ENCODE results near the gene TPRN. TPM values are rescaled to one million over a fixed set of nuclear protein-coding genes. Genes with fewer than 3 reads are reported as not detected.

The TPRN gene
- total RNA-seq, 1 experiment from 2014 or later: 43.1 TPM

DNA sequence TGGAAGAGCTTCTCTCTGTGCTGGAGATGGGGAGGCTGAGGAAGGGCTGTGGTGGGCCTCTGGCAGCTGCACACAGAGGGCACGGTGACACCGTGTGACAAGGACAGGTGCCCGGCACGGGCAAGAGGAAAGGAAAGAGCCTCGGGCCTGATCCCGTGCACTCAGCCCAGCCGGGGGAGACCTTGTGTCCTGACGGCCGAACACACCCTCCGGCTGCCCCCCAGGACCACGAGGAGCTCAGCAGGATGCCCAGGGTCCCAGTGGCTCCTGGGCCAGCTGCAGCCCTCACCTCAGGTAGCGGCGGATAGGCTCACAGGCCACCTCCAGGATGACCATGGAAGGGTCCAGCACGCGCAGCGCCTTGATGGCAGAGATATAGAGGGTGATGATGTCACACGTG lies 17.7 kb downstream of the TPRN start:
- no peaks in the 10 kb centered on the region for H3K9me3 Mint-ChIP-seq

DNA sequence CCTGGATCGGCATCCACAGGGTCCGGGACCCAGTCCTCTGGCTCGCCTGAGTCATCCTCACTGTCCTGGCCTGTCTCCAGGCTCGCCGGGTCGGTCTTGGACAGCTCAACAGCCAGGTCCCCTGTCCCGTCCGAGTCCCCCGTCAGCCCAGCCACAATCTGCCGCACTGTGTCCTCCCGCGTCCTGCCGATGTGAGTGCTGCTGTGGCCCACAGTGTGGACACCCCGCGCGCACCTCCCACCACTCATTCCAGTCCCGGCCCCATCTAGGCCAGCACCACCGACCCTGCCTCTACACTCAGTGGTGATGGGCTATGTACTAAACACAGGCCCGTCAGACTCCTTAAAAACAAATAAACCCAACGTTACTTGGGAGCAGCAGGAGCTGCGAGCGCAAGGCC lies 18.9 kb downstream of the TPRN start:
- ChIA-PET POLR2A (no interaction called here), CTCF (no interaction called here)
- Mint-ChIP-seq H3K4me1 (0 out of 2 replicates have a peak, but pooled peaks cover under 1% of the 10 kb centered on the region), H3K36me3 (peaks cover 9% of the 10 kb centered on the region), H3K27ac (no peak overlapping the region), H3K27me3 (ENCODE audit: low read depth) (no peaks in the 10 kb centered on the region; the same call in 1 of the 2 replicates), H3K4me3 (no peak overlapping the region), H3K9me3 (no peaks in the 10 kb centered on the region)
- DNase-seq (ENCODE audit: low spot score) (no peak), ATAC-seq (no peak)
- no peak for TF ChIP-seq ZNF396 (CRISPR knock-in tag; IDR thresholded peaks at IDR 0.05; ENCODE audit: borderline replicate concordance)
- no peak for TF ChIP-seq JUN (CRISPR knock-in tag; IDR thresholded peaks at IDR 0.05)

More for the DNA sequence above, 17.7 kb downstream of the TPRN start:
- Mint-ChIP-seq H3K4me3 (no peak overlapping the region), H3K27ac (no peak overlapping the region), H3K36me3 (peaks cover 9% of the 10 kb centered on the region), H3K4me1 (peaks cover 12% of the 10 kb centered on the region), H3K27me3 (ENCODE audit: low read depth) (no peaks in the 10 kb centered on the region; the same call in 1 of the 2 replicates)
- ATAC-seq (no peak), DNase-seq (ENCODE audit: low spot score) (no peak)
- ChIA-PET CTCF (no interaction called here), POLR2A (no interaction called here)
- no peak for TF ChIP-seq ESRRA (CRISPR knock-in tag; IDR thresholded peaks at IDR 0.05; ENCODE audit: borderline replicate concordance)
- TF ChIP-seq, protein P1, sequence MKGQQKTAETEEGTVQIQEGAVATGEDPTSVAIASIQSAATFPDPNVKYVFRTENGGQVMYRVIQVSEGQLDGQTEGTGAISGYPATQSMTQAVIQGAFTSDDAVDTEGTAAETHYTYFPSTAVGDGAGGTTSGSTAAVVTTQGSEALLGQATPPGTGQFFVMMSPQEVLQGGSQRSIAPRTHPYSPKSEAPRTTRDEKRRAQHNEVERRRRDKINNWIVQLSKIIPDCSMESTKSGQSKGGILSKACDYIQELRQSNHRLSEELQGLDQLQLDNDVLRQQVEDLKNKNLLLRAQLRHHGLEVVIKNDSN (CRISPR knock-in tag; IDR thresholded peaks at IDR 0.05): no peak
- TF ChIP-seq, protein P2, sequence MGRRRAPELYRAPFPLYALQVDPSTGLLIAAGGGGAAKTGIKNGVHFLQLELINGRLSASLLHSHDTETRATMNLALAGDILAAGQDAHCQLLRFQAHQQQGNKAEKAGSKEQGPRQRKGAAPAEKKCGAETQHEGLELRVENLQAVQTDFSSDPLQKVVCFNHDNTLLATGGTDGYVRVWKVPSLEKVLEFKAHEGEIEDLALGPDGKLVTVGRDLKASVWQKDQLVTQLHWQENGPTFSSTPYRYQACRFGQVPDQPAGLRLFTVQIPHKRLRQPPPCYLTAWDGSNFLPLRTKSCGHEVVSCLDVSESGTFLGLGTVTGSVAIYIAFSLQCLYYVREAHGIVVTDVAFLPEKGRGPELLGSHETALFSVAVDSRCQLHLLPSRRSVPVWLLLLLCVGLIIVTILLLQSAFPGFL (CRISPR knock-in tag; IDR thresholded peaks at IDR 0.05; ENCODE audit: borderline replicate concordance): no peak
- TF ChIP-seq JAZF1 (CRISPR knock-in tag; IDR thresholded peaks at IDR 0.05): no peak
- TF ChIP-seq, protein P3, sequence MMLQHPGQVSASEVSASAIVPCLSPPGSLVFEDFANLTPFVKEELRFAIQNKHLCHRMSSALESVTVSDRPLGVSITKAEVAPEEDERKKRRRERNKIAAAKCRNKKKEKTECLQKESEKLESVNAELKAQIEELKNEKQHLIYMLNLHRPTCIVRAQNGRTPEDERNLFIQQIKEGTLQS (CRISPR knock-in tag; conservative IDR thresholded peaks at IDR 0.05): no peak
- TF ChIP-seq ZNF232 (CRISPR knock-in tag; IDR thresholded peaks at IDR 0.05): no peak
- TF ChIP-seq, protein P4, sequence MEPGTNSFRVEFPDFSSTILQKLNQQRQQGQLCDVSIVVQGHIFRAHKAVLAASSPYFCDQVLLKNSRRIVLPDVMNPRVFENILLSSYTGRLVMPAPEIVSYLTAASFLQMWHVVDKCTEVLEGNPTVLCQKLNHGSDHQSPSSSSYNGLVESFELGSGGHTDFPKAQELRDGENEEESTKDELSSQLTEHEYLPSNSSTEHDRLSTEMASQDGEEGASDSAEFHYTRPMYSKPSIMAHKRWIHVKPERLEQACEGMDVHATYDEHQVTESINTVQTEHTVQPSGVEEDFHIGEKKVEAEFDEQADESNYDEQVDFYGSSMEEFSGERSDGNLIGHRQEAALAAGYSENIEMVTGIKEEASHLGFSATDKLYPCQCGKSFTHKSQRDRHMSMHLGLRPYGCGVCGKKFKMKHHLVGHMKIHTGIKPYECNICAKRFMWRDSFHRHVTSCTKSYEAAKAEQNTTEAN (CRISPR knock-in tag; IDR thresholded peaks at IDR 0.05): no peak
- no peak for TF ChIP-seq ZNF396 (CRISPR knock-in tag; IDR thresholded peaks at IDR 0.05; ENCODE audit: borderline replicate concordance)
- no peak for TF ChIP-seq NFE2L1 (CRISPR knock-in tag; IDR thresholded peaks at IDR 0.05)
- TF ChIP-seq, protein P5, sequence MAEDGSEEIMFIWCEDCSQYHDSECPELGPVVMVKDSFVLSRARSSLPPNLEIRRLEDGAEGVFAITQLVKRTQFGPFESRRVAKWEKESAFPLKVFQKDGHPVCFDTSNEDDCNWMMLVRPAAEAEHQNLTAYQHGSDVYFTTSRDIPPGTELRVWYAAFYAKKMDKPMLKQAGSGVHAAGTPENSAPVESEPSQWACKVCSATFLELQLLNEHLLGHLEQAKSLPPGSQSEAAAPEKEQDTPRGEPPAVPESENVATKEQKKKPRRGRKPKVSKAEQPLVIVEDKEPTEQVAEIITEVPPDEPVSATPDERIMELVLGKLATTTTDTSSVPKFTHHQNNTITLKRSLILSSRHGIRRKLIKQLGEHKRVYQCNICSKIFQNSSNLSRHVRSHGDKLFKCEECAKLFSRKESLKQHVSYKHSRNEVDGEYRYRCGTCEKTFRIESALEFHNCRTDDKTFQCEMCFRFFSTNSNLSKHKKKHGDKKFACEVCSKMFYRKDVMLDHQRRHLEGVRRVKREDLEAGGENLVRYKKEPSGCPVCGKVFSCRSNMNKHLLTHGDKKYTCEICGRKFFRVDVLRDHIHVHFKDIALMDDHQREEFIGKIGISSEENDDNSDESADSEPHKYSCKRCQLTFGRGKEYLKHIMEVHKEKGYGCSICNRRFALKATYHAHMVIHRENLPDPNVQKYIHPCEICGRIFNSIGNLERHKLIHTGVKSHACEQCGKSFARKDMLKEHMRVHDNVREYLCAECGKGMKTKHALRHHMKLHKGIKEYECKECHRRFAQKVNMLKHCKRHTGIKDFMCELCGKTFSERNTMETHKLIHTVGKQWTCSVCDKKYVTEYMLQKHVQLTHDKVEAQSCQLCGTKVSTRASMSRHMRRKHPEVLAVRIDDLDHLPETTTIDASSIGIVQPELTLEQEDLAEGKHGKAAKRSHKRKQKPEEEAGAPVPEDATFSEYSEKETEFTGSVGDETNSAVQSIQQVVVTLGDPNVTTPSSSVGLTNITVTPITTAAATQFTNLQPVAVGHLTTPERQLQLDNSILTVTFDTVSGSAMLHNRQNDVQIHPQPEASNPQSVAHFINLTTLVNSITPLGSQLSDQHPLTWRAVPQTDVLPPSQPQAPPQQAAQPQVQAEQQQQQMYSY (CRISPR knock-in tag; IDR thresholded peaks at IDR 0.05): no peak

DNA sequence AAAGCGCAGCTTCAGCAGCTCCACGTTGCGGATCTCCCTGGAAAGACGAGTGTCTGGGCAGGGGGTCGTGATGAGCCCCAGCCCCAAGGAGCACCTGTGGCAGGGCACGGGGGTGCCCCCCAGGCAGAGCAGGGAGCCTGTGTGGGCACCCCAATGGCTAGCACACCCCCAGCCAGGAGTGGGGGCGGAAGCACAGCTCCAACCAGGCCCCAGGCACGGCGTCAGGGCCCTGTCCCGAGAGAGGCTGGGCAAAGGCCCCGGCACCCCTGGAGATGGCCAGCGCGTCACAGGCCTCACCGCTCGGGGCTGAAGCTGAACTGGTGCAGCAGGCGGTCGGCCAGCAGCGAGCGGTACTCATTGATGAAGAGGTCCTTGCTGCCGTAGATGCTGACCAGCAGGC lies 20.1 kb downstream of the TPRN start:
- no peak overlapping the region for H3K27ac Mint-ChIP-seq
- POLR2A ChIA-PET: no interaction called here
- TF ChIP-seq ZNF138 (CRISPR knock-in tag; conservative IDR thresholded peaks at IDR 0.05) (no peak), SOX15 (CRISPR knock-in tag; IDR thresholded peaks at IDR 0.05) (no peak), ZNF232 (CRISPR knock-in tag; IDR thresholded peaks at IDR 0.05) (no peak)
- TF ChIP-seq, protein P5 (CRISPR knock-in tag; IDR thresholded peaks at IDR 0.05): no peak
- TF ChIP-seq, protein P6, sequence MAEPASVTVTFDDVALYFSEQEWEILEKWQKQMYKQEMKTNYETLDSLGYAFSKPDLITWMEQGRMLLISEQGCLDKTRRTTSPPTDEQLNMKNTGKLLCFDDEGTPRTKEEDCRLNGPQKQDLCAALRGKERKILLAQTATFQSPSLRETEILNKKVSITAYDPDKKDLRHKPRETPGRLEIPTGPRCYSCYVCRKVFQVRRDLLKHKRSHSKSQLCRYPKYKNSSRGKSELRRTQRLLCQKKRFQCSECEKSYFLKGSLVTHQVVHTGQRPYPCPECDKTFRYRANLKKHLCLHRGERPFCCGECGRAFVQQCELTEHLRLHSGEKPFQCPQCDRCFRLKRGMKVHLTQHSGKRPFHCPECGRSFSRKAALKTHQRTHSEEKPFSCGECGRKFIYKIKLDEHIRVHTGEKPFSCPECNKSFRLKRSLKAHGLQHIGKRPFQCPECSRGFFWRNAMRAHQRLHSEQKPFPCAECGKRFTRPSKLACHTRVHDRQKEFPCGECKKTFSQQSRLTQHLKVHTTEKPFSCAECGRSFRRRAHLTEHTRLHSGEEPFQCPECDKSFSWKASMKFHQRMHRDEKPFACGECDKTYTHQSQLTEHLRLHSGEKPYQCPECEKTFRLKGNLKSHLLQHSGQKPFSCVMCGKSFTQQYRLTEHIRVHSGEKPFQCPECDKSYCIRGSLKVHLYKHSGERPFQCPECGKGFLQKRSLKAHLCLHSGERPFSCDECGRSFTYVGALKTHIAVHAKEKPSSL (CRISPR knock-in tag; conservative IDR thresholded peaks at IDR 0.05): no peak
- TF ChIP-seq, protein P7, sequence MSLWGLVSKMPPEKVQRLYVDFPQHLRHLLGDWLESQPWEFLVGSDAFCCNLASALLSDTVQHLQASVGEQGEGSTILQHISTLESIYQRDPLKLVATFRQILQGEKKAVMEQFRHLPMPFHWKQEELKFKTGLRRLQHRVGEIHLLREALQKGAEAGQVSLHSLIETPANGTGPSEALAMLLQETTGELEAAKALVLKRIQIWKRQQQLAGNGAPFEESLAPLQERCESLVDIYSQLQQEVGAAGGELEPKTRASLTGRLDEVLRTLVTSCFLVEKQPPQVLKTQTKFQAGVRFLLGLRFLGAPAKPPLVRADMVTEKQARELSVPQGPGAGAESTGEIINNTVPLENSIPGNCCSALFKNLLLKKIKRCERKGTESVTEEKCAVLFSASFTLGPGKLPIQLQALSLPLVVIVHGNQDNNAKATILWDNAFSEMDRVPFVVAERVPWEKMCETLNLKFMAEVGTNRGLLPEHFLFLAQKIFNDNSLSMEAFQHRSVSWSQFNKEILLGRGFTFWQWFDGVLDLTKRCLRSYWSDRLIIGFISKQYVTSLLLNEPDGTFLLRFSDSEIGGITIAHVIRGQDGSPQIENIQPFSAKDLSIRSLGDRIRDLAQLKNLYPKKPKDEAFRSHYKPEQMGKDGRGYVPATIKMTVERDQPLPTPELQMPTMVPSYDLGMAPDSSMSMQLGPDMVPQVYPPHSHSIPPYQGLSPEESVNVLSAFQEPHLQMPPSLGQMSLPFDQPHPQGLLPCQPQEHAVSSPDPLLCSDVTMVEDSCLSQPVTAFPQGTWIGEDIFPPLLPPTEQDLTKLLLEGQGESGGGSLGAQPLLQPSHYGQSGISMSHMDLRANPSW (CRISPR knock-in tag; conservative IDR thresholded peaks at IDR 0.05; ENCODE audit: low read depth): no peak

More for the DNA sequence above, 20.1 kb downstream of the TPRN start:
- no peaks in the 10 kb centered on the region for H3K9me3 Mint-ChIP-seq
- H3K4me1 Mint-ChIP-seq: no peaks in the 10 kb centered on the region
- no peak for ATAC-seq
- peaks cover 9% of the 10 kb centered on the region for H3K36me3 Mint-ChIP-seq
- no peaks in the 10 kb centered on the region; the same call in 1 of the 2 replicates for H3K27me3 Mint-ChIP-seq (ENCODE audit: low read depth)
- no peak for DNase-seq (ENCODE audit: low spot score)
- H3K4me3 Mint-ChIP-seq: no peak overlapping the region
- CTCF ChIA-PET: interaction anchor here (0.8 to 1.2 kb wide), 2 partner anchors 56 to 151 kb away, joined by 3 to 7 read pairs; no protein-coding TSS in a partner anchor

Data from WTC11 (cell line).